Heart left ventricle (tissue), 13 donors: Measurements from ENCODE around the gene CPNE8.

Experiments
- POLR2A ChIP-seq, 2 donors: fragments of 450-650 bp; IDR thresholded peaks; one replicate each; pipeline ENCODE4 v1.6.1; 2017; ENCODE audit warnings: antibody characterized with exemption in 2 of 2, mild to moderate bottlenecking in 2 of 2, moderate library complexity in 2 of 2
- TF ChIP-seq, protein P1 (sequence below), 12 donors: fragments of 200-600 bp; sonication (generic) in 4 of 12; IDR thresholded peaks; one replicate each; pipeline versions ENCODE4 v1.5.0 to v1.8.0; 2018 to 2022; ENCODE audit warnings: antibody characterized with exemption in 12 of 12, mild to moderate bottlenecking in 5 of 12
- donor health status: ischemic (EF 13 %, LVEDD 7.1; RV severe dilation, severe dysfunction).
- donor health status: DM: no; HTN: yes; CAD: no.
- donor health status: DM: no; HTN: no; CAD: no.
- donor health status: ischemic (EF 25% LVEDD 6.9; RV normal size, moderate dysfunction).
- donor health status: ischemic (EF 25% LVEDD 5.7; RV mildly dilated, moderate dysfunction).
- donor health status: ischemic (EF 35%, LVEDD 5.7; RV mildly dilated, moderate dysfunction).
- donor health status: nonischemic (EF 11% LVEDD 7.7; RV severe dilation, severe dysfunction).
- donor health status: DM: yes; HTN: yes; CAD: no.
- donor health status: PGD.
- donor health status: ischemic (EF 29% LVEDD 5.4; RV normal size, mild dysfunction).
- donor health status: nonischemic (EF 23%, LVEDD 6.1; RV moderate dilation, normal function).

DNA sequence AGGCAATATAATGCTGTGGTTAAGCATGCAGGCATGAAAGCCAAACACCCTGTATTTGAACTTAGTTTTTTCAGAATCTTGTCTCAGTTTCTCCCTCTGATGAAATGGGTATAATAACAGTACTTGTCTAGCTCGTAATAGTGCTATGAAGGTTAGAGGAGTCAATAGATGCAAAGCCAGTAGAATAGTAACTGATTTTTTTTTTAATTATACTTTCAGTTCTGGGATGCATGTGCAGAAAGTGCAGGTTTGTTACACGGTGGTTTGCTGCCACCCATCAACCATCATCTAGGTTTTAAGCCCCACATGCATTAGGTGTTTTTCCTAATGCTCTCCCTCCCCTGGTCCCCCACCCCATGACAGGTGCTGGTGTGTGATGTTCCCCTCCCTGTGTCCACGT, 87.4 kb downstream of the CPNE8 start:
- TF ChIP-seq, protein P1, sequence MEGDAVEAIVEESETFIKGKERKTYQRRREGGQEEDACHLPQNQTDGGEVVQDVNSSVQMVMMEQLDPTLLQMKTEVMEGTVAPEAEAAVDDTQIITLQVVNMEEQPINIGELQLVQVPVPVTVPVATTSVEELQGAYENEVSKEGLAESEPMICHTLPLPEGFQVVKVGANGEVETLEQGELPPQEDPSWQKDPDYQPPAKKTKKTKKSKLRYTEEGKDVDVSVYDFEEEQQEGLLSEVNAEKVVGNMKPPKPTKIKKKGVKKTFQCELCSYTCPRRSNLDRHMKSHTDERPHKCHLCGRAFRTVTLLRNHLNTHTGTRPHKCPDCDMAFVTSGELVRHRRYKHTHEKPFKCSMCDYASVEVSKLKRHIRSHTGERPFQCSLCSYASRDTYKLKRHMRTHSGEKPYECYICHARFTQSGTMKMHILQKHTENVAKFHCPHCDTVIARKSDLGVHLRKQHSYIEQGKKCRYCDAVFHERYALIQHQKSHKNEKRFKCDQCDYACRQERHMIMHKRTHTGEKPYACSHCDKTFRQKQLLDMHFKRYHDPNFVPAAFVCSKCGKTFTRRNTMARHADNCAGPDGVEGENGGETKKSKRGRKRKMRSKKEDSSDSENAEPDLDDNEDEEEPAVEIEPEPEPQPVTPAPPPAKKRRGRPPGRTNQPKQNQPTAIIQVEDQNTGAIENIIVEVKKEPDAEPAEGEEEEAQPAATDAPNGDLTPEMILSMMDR (IDR thresholded peaks at IDR 0.05): no peak
- no peak for TF ChIP-seq POLR2A (IDR thresholded peaks at IDR 0.05)
